HUES64 (cell line): ENCODE results near the gene PRKAR1B.
"Not testable (repeated sequence)": the region's sequence is repeated elsewhere in the genome, so short reads cannot be mapped to it uniquely, and the experiment has no call there.

Experiments used
- H3K27ac ChIP-seq: 2 replicates; pipeline ENCODE4 v1.7.0; 2013; ENCODE audit warnings: low read depth, low read length, inconsistent platforms
- H3K27me3 ChIP-seq: 2 replicates; pipeline ENCODE4 v1.6.1; 2013; ENCODE audit warnings: mild to moderate bottlenecking, low read length; ENCODE audit not compliant: insufficient read depth
- H3K36me3 ChIP-seq: 2 replicates; pipeline ENCODE4 v1.6.1; 2013; ENCODE audit warnings: mild to moderate bottlenecking, low read length; ENCODE audit not compliant: insufficient read depth
- H3K4me1 ChIP-seq: 2 replicates; pipeline ENCODE4 v1.6.1; 2013; ENCODE audit warnings: mild to moderate bottlenecking, low read length, moderate library complexity; ENCODE audit not compliant: insufficient read depth
- H3K4me3 ChIP-seq: 2 replicates; pipeline ENCODE4 v1.5.1; 2013; ENCODE audit warnings: mild to moderate bottlenecking, low read length, moderate library complexity
- H3K9ac ChIP-seq: 2 replicates; pipeline ENCODE4 v1.6.1; 2013; ENCODE audit warnings: mild to moderate bottlenecking, low read depth, low read length
- H3K9me3 ChIP-seq: 2 replicates; pipeline ENCODE4 v1.6.1; 2013; ENCODE audit warnings: low read depth, low read length; ENCODE audit not compliant: insufficient read depth
- WGBS: fragments of 150-250, 120-280 bp; methylation state at CpG from one replicate; pipeline ENCODE4 v1.1.7; 2013; ENCODE audit warnings: missing lambda C conversion rate; 5-methylcytosine and 5-hydroxymethylcytosine counted together

The PRKAR1B gene

DNA sequence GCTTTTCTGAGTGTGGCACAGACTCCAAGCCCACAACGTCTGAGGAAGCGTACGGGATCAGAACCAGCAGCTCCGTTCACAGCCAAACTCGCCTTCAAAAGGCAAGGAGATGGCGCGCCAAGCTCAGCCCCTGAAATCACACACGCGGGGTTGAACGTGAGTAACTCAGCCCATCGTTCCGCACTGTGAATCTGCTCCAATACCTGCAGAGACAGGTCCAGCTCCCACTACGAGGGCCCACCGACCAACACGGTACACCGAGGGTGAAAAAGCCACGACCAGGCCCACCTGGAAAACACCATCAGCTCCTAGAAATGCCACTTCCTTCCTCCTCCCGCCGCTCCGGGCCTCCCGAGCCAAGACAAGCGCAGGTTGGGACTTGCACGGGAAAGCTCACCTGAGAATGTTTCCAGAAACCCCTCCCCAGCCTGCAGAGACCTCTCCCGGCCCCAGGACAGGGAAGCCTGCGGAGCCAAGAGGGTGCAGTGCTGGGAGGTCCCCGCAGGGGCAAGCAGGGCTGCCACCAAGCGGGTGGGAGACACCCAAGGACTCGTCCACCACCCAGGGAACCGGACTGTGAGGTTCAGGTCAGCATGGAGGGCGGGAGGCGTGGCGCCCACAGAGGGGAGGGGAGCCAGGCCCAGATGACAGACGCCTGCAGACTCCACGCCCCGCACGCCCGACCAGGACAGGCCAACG, 113.5 kb downstream of the PRKAR1B start:
- WGBS, result 90% methylated on average over 38 of the region's 38 CpGs
- no peak overlapping the region for H3K4me3 ChIP-seq
- no peaks in the 10 kb centered on the region for H3K9me3 ChIP-seq
- peaks cover 7% of the 10 kb centered on the region; the same call in 1 of the 2 replicates for H3K4me1 ChIP-seq
- H3K27ac ChIP-seq, result no peak overlapping the region
- no peak overlapping the region for H3K9ac ChIP-seq
- no peaks in the 10 kb centered on the region for H3K36me3 ChIP-seq
- H3K27me3 ChIP-seq, result no peaks in the 10 kb centered on the region

GRCh38 chr7:611837-612236, 115.2 kb downstream of the PRKAR1B start:
- H3K4me3 ChIP-seq, H3K9me3 ChIP-seq, H3K27me3 ChIP-seq, H3K36me3 ChIP-seq, H3K27ac ChIP-seq, H3K9ac ChIP-seq, H3K4me1 ChIP-seq: not testable (repeated sequence)
- 94% methylated on average over 7 of the region's 7 CpGs for whole genome bisulfite sequencing

- WGBS, result 87% methylated on average over 14 of the region's 14 CpGs
- no peak overlapping the region for H3K9ac ChIP-seq
- no peaks in the 10 kb centered on the region for H3K27me3 ChIP-seq
- H3K36me3 ChIP-seq, result no peaks in the 10 kb centered on the region
- H3K4me3 ChIP-seq, result no peak overlapping the region
- no peaks in the 10 kb centered on the region for H3K9me3 ChIP-seq
- peaks cover 7% of the 10 kb centered on the region; the same call in 1 of the 2 replicates for H3K4me1 ChIP-seq
- H3K27ac ChIP-seq, result no peak overlapping the region
These were observed 115.7 kb downstream of the PRKAR1B start for GRCh38 chr7:611281-611810.

- Histone ChIP-seq H3K27ac (no peak overlapping the region), H3K36me3 (peaks cover 6% of the 10 kb centered on the region; the same call in 1 of the 2 replicates), H3K4me3 (no peak overlapping the region), H3K4me1 (peaks cover 7% of the 10 kb centered on the region; the same call in 1 of the 2 replicates), H3K9me3 (no peaks in the 10 kb centered on the region), H3K9ac (no peak overlapping the region), H3K27me3 (no peaks in the 10 kb centered on the region)
- WGBS, result 80% methylated on average over 21 of the region's 21 CpGs
These were observed 116.4 kb downstream of the PRKAR1B start for GRCh38 chr7:610531-611280.

- Histone ChIP-seq H3K9me3 (no peaks in the 10 kb centered on the region), H3K27me3 (no peaks in the 10 kb centered on the region), H3K27ac (no peak overlapping the region), H3K36me3 (peaks cover 11% of the 10 kb centered on the region; the same call in 1 of the 2 replicates), H3K9ac (no peak overlapping the region), H3K4me3 (no peak overlapping the region), H3K4me1 (peaks cover 7% of the 10 kb centered on the region; the same call in 1 of the 2 replicates)
- 85% methylated on average over 10 of the region's 10 CpGs for WGBS
These were observed 116.9 kb downstream of the PRKAR1B start for GRCh38 chr7:610141-610530.

GRCh38 chr7:609365-609764, 117.7 kb downstream of the PRKAR1B start:
- no peak overlapping the region for H3K27ac ChIP-seq
- no peak overlapping the region for H3K9ac ChIP-seq
- H3K36me3 ChIP-seq, result peaks cover 11% of the 10 kb centered on the region; the same call in 1 of the 2 replicates
- H3K4me3 ChIP-seq, result no peak overlapping the region
- 94% methylated on average over 7 of the region's 7 CpGs for WGBS
- H3K27me3 ChIP-seq, result no peaks in the 10 kb centered on the region
- no peaks in the 10 kb centered on the region for H3K9me3 ChIP-seq
- peaks cover 7% of the 10 kb centered on the region; the same call in 1 of the 2 replicates for H3K4me1 ChIP-seq

- no peak overlapping the region for H3K9ac ChIP-seq
- no peak overlapping the region for H3K4me3 ChIP-seq
- H3K4me1 ChIP-seq, result peaks cover 7% of the 10 kb centered on the region; the same call in 1 of the 2 replicates
- peaks cover 11% of the 10 kb centered on the region; the same call in 1 of the 2 replicates for H3K36me3 ChIP-seq
- no peaks in the 10 kb centered on the region for H3K9me3 ChIP-seq
- H3K27me3 ChIP-seq, result no peaks in the 10 kb centered on the region
- no peak overlapping the region for H3K27ac ChIP-seq
- 84% methylated on average over 8 of the region's 8 CpGs for WGBS
These were observed 118.1 kb downstream of the PRKAR1B start for GRCh38 chr7:608954-609353.

GRCh38 chr7:608361-608760, 118.7 kb downstream of the PRKAR1B start:
- Histone ChIP-seq H3K9ac (no peak overlapping the region), H3K27ac (no peak overlapping the region; the same call in 1 of the 2 replicates), H3K4me3 (no peak overlapping the region), H3K27me3 (no peaks in the 10 kb centered on the region), H3K4me1 (peaks cover 7% of the 10 kb centered on the region; the same call in 1 of the 2 replicates), H3K36me3 (peaks cover 11% of the 10 kb centered on the region; the same call in 1 of the 2 replicates), H3K9me3 (no peaks in the 10 kb centered on the region)
- 50% methylated on average over 1 of the region's 2 CpGs for WGBS

GRCh38 chr7:607938-608337, 119.1 kb downstream of the PRKAR1B start:
- peaks cover 11% of the 10 kb centered on the region; the same call in 1 of the 2 replicates for H3K36me3 ChIP-seq
- no peak overlapping the region for H3K27ac ChIP-seq
- H3K9ac ChIP-seq, result no peak overlapping the region
- 94% methylated on average over 13 of the region's 13 CpGs for WGBS
- H3K27me3 ChIP-seq, result no peaks in the 10 kb centered on the region
- H3K4me1 ChIP-seq, result peaks cover 7% of the 10 kb centered on the region; the same call in 1 of the 2 replicates
- no peak overlapping the region for H3K4me3 ChIP-seq
- H3K9me3 ChIP-seq, result no peaks in the 10 kb centered on the region

- no peak overlapping the region for H3K9ac ChIP-seq
- H3K4me1 ChIP-seq, result peaks cover 5% of the 10 kb centered on the region; the same call in 1 of the 2 replicates
- 96% methylated on average over 33 of the region's 33 CpGs for WGBS
- H3K27ac ChIP-seq, result no peak overlapping the region
- H3K9me3 ChIP-seq, result no peaks in the 10 kb centered on the region
- H3K4me3 ChIP-seq, result no peak overlapping the region
- H3K36me3 ChIP-seq, result peaks cover 11% of the 10 kb centered on the region; the same call in 1 of the 2 replicates
- no peaks in the 10 kb centered on the region for H3K27me3 ChIP-seq
These were observed 121.2 kb downstream of the PRKAR1B start for GRCh38 chr7:605661-606450.
